GM13977 (cell line): ENCODE data around the gene KLHL30.
A peak's percentile ranks its signal among the peaks of the same experiment; 100 is the strongest.

Experiments used
- DNase-seq: peaks from one replicate; pipeline ENCODE4 v3.0.0; 2012; ENCODE audit warnings: low spot score
- in situ Hi-C: fragments of 300-500 bp; cut with MboI; formaldehyde crosslinking; loops from one replicate; pipeline ENCODE4 v1.12.0; 2022; ENCODE audit warnings: low sequenced_read_pairs, low pct_unique_long_range_greater_than_20kb, mixed read lengths, inconsistent platforms; ENCODE audit not compliant: unreplicated experiment
- TF ChIP-seq, protein P1 (sequence below): IDR thresholded peaks from 2 replicates; pipeline ENCODE4 v1.5.1; 2012; ENCODE audit warnings: mild to moderate bottlenecking, control low read depth; ENCODE audit not compliant: insufficient read depth; ENCODE audit errors: extremely low read depth, missing control alignments

Gene KLHL30

GRCh38 chr2:238164906-238165287 lies 26.4 kb downstream of the KLHL30 start:
- DNase-seq, result no peak
- in situ Hi-C loops, result no loop called here
- TF ChIP-seq, protein P1, sequence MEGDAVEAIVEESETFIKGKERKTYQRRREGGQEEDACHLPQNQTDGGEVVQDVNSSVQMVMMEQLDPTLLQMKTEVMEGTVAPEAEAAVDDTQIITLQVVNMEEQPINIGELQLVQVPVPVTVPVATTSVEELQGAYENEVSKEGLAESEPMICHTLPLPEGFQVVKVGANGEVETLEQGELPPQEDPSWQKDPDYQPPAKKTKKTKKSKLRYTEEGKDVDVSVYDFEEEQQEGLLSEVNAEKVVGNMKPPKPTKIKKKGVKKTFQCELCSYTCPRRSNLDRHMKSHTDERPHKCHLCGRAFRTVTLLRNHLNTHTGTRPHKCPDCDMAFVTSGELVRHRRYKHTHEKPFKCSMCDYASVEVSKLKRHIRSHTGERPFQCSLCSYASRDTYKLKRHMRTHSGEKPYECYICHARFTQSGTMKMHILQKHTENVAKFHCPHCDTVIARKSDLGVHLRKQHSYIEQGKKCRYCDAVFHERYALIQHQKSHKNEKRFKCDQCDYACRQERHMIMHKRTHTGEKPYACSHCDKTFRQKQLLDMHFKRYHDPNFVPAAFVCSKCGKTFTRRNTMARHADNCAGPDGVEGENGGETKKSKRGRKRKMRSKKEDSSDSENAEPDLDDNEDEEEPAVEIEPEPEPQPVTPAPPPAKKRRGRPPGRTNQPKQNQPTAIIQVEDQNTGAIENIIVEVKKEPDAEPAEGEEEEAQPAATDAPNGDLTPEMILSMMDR, result no peak

GRCh38 chr2:238165288-238165921 lies 26.9 kb downstream of the KLHL30 start:
- TF ChIP-seq, protein P1, result no peak
- DNase-seq, result no peak
- in situ Hi-C loops, result no loop called here

GRCh38 chr2:238166391-238167343 lies 28.2 kb downstream of the KLHL30 start:
- TF ChIP-seq, protein P1, result no peak
- in situ Hi-C loops, result no loop called here
- no peak for DNase-seq

GRCh38 chr2:238167344-238167715 lies 28.9 kb downstream of the KLHL30 start:
- DNase-seq, result no peak
- in situ Hi-C loops, result no loop called here
- TF ChIP-seq, protein P1, result no peak

GRCh38 chr2:238167761-238168160 lies 29.3 kb downstream of the KLHL30 start:
- no peak for DNase-seq
- TF ChIP-seq, protein P1, result no peak
- in situ Hi-C loops, result no loop called here

DNA sequence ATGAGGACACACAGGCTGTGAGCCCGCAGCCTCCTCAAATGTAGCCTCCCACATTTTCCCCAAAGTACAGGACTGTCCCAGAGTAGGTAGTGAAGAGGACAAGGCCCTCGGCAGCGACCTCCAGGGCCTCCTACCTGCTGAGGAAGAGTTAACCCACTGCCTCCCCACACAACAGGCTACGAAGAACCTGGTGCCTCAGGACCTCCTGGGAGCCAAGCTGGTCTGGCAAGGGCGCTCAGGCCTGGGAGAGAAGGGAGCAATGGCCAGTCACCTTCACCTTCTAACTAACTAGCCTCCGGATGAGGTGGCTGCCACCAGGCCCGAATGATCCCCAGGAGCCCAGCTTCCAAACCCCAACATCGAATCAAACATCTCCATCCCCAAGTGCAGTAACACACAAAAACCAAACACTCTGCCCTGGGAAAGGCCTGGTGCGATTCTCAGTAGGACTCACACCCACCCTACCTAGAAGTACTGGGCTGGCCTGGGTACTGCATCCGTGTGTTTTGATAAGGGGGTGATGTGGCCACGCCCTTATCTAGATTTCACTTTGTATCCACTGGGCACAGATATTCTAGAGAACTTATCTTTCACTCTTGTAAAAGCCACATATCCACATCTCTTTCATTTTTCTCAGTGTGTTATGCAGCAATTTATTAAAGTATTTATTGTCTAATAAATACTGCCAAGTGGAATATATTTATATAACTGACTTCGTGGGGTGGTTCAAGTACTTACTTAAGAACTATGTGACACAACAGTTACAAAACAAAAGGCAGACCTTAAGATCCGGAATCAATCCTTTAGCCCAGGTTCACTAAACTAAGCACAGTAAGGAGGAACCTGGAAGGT lies 30.0 kb downstream of the KLHL30 start:
- DNase-seq, result peak; percentile 22
- in situ Hi-C loops, result no loop called here
- TF ChIP-seq, protein P1, result no peak
